ENCODE results near the gene ZSCAN12. TPM values are rescaled to one million over a fixed set of nuclear protein-coding genes. Genes with fewer than 3 reads are reported as not detected.
"Not testable (repeated sequence)": the region's sequence is repeated elsewhere in the genome, so short reads cannot be mapped to it uniquely, and the experiment has no call there.

ZSCAN12 gene
- total RNA-seq, 1 donor from 2014 or later, result 1.8 TPM

GRCh38 chr6:28370440-28370839, 29.1 kb downstream of the ZSCAN12 start:
- intact Hi-C loops (cut with micrococcal nuclease), result no loop called here

GRCh38 chr6:28369463-28369862, 30.1 kb downstream of the ZSCAN12 start:
- H3K9me3 ChIP-seq (replicated peaks), result no peaks in the 10 kb centered on the region
- H3K4me3 ChIP-seq, result no peak overlapping the region
- no peak overlapping the region for H3K27ac ChIP-seq (replicated peaks)
- peaks cover 44% of the 10 kb centered on the region for H3K36me3 ChIP-seq
- H3K27me3 ChIP-seq (ENCODE audit: low read depth), result no peaks in the 10 kb centered on the region
- no peaks in the 10 kb centered on the region for H3K4me1 ChIP-seq
- TF ChIP-seq CTCF (IDR thresholded peaks at IDR 0.05; ENCODE audit: borderline replicate concordance), result no peak
- no peak for DNase-seq
- intact Hi-C loops (cut with micrococcal nuclease), result no loop called here

More at GRCh38 chr6:28370440-28370839, 29.1 kb downstream of the ZSCAN12 start:
- no peak for TF ChIP-seq CTCF (IDR thresholded peaks at IDR 0.05; ENCODE audit: borderline replicate concordance)
- Histone ChIP-seq H3K27me3 (ENCODE audit: low read depth) (no peaks in the 10 kb centered on the region), H3K9me3 (replicated peaks) (no peaks in the 10 kb centered on the region), H3K4me1 (no peaks in the 10 kb centered on the region), H3K4me3 (no peak overlapping the region), H3K36me3 (peaks cover 34% of the 10 kb centered on the region), H3K27ac (replicated peaks) (no peak overlapping the region)
- DNase-seq, result no peak

- no peak overlapping the region for H3K4me3 ChIP-seq
- TF ChIP-seq CTCF (IDR thresholded peaks at IDR 0.05; ENCODE audit: borderline replicate concordance), result no peak
- H3K9me3 ChIP-seq (replicated peaks), result no peaks in the 10 kb centered on the region
- intact Hi-C loops (cut with micrococcal nuclease), result no loop called here
- no peaks in the 10 kb centered on the region for H3K27me3 ChIP-seq (ENCODE audit: low read depth)
- no peak for DNase-seq
- H3K4me1 ChIP-seq, result no peaks in the 10 kb centered on the region
- no peak overlapping the region for H3K27ac ChIP-seq (replicated peaks)
- peaks cover 51% of the 10 kb centered on the region for H3K36me3 ChIP-seq
These were observed 31.0 kb downstream of the ZSCAN12 start for GRCh38 chr6:28368522-28368921.

GRCh38 chr6:28365590-28365989, 34.0 kb downstream of the ZSCAN12 start:
- DNase-seq; H3K4me1 ChIP-seq; H3K27ac ChIP-seq (replicated peaks); H3K27me3 ChIP-seq (ENCODE audit: low read depth); intact Hi-C loops (cut with micrococcal nuclease); H3K9me3 ChIP-seq (replicated peaks); H3K4me3 ChIP-seq: not testable (repeated sequence)
- H3K36me3 ChIP-seq, result peaks cover 77% of the 10 kb centered on the region

GRCh38 chr6:28360961-28361360, 38.6 kb downstream of the ZSCAN12 start:
- no peaks in the 10 kb centered on the region for H3K9me3 ChIP-seq (replicated peaks)
- peaks cover 59% of the 10 kb centered on the region for H3K36me3 ChIP-seq
- no peak for DNase-seq
- no peaks in the 10 kb centered on the region for H3K27me3 ChIP-seq (ENCODE audit: low read depth)
- H3K27ac ChIP-seq (replicated peaks), result no peak overlapping the region
- no peak overlapping the region for H3K4me3 ChIP-seq
- H3K4me1 ChIP-seq, result peaks cover 10% of the 10 kb centered on the region
- TF ChIP-seq CTCF (IDR thresholded peaks at IDR 0.05; ENCODE audit: borderline replicate concordance), result no peak
- intact Hi-C loops (cut with micrococcal nuclease), result no loop called here

- peaks cover 45% of the 10 kb centered on the region for H3K36me3 ChIP-seq
- not testable (repeated sequence) for DNase-seq
- intact Hi-C loops (cut with micrococcal nuclease), result loop anchor here (10.0 kb wide), 1 partner anchor 225 kb away; no protein-coding TSS in a partner anchor
These were observed 40.0 kb downstream of the ZSCAN12 start for GRCh38 chr6:28359562-28359961.

GRCh38 chr6:28357036-28357435, 42.5 kb downstream of the ZSCAN12 start:
- no peak overlapping the region for H3K27ac ChIP-seq (replicated peaks)
- no peaks in the 10 kb centered on the region for H3K27me3 ChIP-seq (ENCODE audit: low read depth)
- peaks cover 24% of the 10 kb centered on the region for H3K36me3 ChIP-seq
- H3K4me3 ChIP-seq, result no peak overlapping the region
- intact Hi-C loops (cut with micrococcal nuclease), result loop anchor here (10.0 kb wide), 1 partner anchor 222 kb away; no protein-coding TSS in a partner anchor
- H3K4me1 ChIP-seq, result peaks cover 35% of the 10 kb centered on the region
- TF ChIP-seq CTCF (IDR thresholded peaks at IDR 0.05; ENCODE audit: borderline replicate concordance), result no peak
- H3K9me3 ChIP-seq (replicated peaks), result no peaks in the 10 kb centered on the region
- no peak for DNase-seq

More at GRCh38 chr6:28359562-28359961, 40.0 kb downstream of the ZSCAN12 start:
- H3K27ac ChIP-seq (replicated peaks); H3K4me3 ChIP-seq; H3K9me3 ChIP-seq (replicated peaks); H3K27me3 ChIP-seq (ENCODE audit: low read depth): not testable (repeated sequence)
- peaks cover 24% of the 10 kb centered on the region for H3K4me1 ChIP-seq

All from left ventricle myocardium inferior (tissue), 1 donor.